ENCODE measurements around the gene ELL2. TPM values are rescaled to one million over a fixed set of nuclear protein-coding genes. Genes with fewer than 3 reads are reported as not detected.
A peak's percentile ranks its signal among the peaks of the same experiment; 100 is the strongest.

ELL2 gene
- total RNA-seq, 2 donors from 2014 or later: 110 to 200 TPM

DNA sequence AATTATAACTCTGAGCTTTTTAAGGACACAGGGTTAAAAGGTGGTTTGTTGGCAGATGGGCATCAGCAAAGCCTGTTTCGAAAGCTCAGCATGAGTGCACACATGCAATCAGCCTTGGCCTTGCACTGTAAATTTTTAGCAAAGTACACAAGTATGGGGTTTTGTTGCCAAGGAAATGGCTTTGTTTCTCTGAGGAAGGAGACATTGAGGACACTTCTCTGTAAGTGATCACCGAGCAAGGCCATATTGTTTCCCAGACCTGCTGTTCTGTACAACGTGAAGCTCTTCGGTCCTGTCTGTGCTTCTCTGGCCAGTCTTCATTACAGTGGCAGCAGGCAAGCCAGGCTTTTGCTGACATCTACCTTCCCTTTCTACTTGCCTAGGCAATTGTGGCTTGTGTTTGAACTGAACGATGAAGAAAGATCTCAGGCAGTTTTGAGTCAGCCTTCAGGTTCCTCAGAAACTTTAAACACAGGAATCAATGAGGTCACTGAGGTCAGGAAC is 111.2 kb downstream of the ELL2 start:
- Mint-ChIP-seq H3K4me3 (no peak overlapping the region), H3K27ac (peak overlapping the region in 1 of 2 donors; percentile 56), H3K27me3 (peaks cover 0 to 6% of the 10 kb centered on the region in 2 donors), H3K36me3 (no peaks in the 10 kb centered on the region), H3K9me3 (no peaks in the 10 kb centered on the region), H3K4me1 (ENCODE audit: low read depth in 2 of 2) (peaks cover 4% of the 10 kb centered on the region in 2 donors)
- DNase-seq (ENCODE audit: low spot score) (no peak), ATAC-seq (no peak)

- DNase-seq (ENCODE audit: low spot score): no peak
- Mint-ChIP-seq H3K4me3 (no peak overlapping the region), H3K27ac (no peak overlapping the region), H3K4me1 (ENCODE audit: low read depth in 2 of 2) (peaks cover 4 to 6% of the 10 kb centered on the region in 2 donors), H3K27me3 (peaks cover 0 to 6% of the 10 kb centered on the region in 2 donors), H3K36me3 (no peaks in the 10 kb centered on the region), H3K9me3 (no peaks in the 10 kb centered on the region)
- no peak for ATAC-seq
Observed at GRCh38 chr5:95848701-95849100, 113.0 kb downstream of the ELL2 start.

- ATAC-seq (no peak), DNase-seq (ENCODE audit: low spot score) (no peak)
- H3K9me3 Mint-ChIP-seq: no peaks in the 10 kb centered on the region
- no peaks in the 10 kb centered on the region for H3K36me3 Mint-ChIP-seq
- peaks cover 0 to 6% of the 10 kb centered on the region in 2 donors for H3K27me3 Mint-ChIP-seq
- no peak overlapping the region for H3K27ac Mint-ChIP-seq
- H3K4me1 Mint-ChIP-seq (ENCODE audit: low read depth in 2 of 2): peaks cover 17 to 20% of the 10 kb centered on the region in 2 donors
- H3K4me3 Mint-ChIP-seq: no peak overlapping the region
Observed at GRCh38 chr5:95847261-95847592, 114.4 kb downstream of the ELL2 start.

GRCh38 chr5:95846554-95847260 is 114.9 kb downstream of the ELL2 start:
- Mint-ChIP-seq H3K4me3 (no peak overlapping the region), H3K27ac (no peak overlapping the region), H3K4me1 (ENCODE audit: low read depth in 2 of 2) (peaks cover 21 to 22% of the 10 kb centered on the region in 2 donors), H3K36me3 (no peaks in the 10 kb centered on the region), H3K27me3 (peaks cover 0 to 6% of the 10 kb centered on the region in 2 donors), H3K9me3 (no peaks in the 10 kb centered on the region)
- ATAC-seq (peak; percentile 66 to 77), DNase-seq (ENCODE audit: low spot score) (peak; percentile 75)

- no peaks in the 10 kb centered on the region for H3K36me3 Mint-ChIP-seq
- no peak overlapping the region for H3K4me3 Mint-ChIP-seq
- H3K9me3 Mint-ChIP-seq: no peaks in the 10 kb centered on the region
- peaks cover 21 to 23% of the 10 kb centered on the region in 2 donors for H3K4me1 Mint-ChIP-seq (ENCODE audit: low read depth in 2 of 2)
- DNase-seq (ENCODE audit: low spot score) (no peak), ATAC-seq (no peak)
- H3K27ac Mint-ChIP-seq: peak overlapping the region in 1 of 2 donors; percentile 85
- H3K27me3 Mint-ChIP-seq: peaks cover 0 to 3% of the 10 kb centered on the region in 2 donors
Observed at GRCh38 chr5:95845391-95845790, 116.3 kb downstream of the ELL2 start.

DNA sequence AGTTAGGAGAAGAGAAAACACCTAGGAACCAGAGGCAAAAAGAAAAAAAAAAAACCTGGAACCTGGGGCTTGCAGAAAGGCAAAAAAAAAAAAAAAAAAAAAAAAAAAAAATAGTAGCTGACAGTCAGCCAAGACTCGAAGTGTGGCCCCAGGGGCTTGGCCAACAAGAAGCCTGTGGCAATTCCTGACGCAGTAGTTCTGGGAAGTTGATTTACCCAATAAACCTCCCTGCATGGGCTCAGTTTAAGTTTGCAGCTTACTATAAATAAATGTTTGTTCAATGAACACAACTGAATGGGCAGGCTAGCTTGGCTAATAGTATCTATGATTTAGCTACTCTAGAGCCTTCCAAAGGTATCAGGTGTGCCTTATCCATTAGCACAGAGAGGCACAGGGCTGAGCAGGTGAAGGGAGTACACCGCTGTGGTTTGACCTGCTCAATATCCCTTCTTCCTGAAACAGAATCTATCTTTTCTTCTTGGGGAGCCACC is 117.9 kb downstream of the ELL2 start:
- no peak overlapping the region for H3K4me3 Mint-ChIP-seq
- DNase-seq (ENCODE audit: low spot score) (no peak), ATAC-seq (no peak)
- H3K27ac Mint-ChIP-seq: peak overlapping the region; percentile 77 to 91
- H3K27me3 Mint-ChIP-seq: peaks cover 0 to 3% of the 10 kb centered on the region in 2 donors
- H3K4me1 Mint-ChIP-seq (ENCODE audit: low read depth in 2 of 2): peaks cover 23 to 28% of the 10 kb centered on the region in 2 donors
- H3K36me3 Mint-ChIP-seq: no peaks in the 10 kb centered on the region
- H3K9me3 Mint-ChIP-seq: no peaks in the 10 kb centered on the region

- Mint-ChIP-seq H3K9me3 (no peaks in the 10 kb centered on the region), H3K4me1 (ENCODE audit: low read depth in 2 of 2) (peaks cover 23 to 32% of the 10 kb centered on the region in 2 donors), H3K4me3 (peak overlapping the region; percentile 59)
Observed at GRCh38 chr5:95842854-95843544, 118.7 kb downstream of the ELL2 start.

DNA sequence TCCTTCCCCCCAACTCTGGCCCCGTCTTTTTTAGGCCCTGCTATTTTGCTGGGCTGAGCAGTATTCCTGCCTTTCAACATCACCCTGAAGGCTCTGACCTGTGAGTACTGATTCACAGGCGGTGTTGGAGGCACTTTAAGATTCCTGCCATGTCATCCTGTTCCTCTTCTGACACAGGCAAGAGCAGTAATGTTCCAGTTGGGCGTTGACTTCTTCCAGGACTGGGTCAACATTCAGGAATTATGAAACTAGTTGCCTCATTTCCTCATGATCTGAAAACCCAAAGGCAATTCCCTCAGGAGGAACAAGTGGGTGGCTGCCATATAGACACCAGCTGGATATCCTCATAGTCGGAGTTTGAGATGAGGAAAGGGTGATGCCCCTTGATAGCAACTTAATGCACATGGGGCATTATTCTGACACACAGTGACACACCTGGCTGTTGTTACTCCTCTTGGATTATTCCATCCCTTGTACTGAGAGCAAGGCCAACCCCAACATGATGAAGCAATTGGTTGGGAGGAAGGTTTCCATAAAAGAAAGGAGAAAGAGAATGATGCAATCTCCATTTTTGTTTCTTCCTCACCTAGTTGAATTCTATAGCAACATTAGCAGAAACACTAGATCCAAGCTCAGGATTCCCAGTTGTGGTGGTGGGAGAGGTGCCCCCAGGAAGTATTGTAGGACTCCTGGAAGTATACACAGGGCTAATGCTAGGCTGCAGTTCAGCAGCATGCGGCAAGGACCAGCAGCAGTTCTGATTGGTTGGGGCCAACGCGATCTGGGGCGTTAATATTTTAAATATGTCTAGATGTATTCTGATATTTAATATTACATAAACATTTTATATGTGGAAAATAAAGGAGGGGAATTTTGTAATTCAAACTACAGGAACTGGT is 119.5 kb downstream of the ELL2 start:
- Mint-ChIP-seq H3K4me3 (peak overlapping the region; percentile 59), H3K27me3 (no peaks in the 10 kb centered on the region), H3K4me1 (ENCODE audit: low read depth in 2 of 2) (peaks cover 28 to 36% of the 10 kb centered on the region in 2 donors), H3K36me3 (no peaks in the 10 kb centered on the region), H3K27ac (peak overlapping the region; percentile 77 to 91), H3K9me3 (peaks cover 3% of the 10 kb centered on the region)
- no peak for ATAC-seq
- DNase-seq (ENCODE audit: low spot score): no peak

More at GRCh38 chr5:95842854-95843544, 118.7 kb downstream of the ELL2 start:
- Mint-ChIP-seq H3K27me3 (peaks cover 0 to 2% of the 10 kb centered on the region in 2 donors), H3K27ac (peak overlapping the region; percentile 77 to 91), H3K36me3 (no peaks in the 10 kb centered on the region)
- DNase-seq (ENCODE audit: low spot score) (peak; percentile 85), ATAC-seq (peak; percentile 91 to 92)

DNA sequence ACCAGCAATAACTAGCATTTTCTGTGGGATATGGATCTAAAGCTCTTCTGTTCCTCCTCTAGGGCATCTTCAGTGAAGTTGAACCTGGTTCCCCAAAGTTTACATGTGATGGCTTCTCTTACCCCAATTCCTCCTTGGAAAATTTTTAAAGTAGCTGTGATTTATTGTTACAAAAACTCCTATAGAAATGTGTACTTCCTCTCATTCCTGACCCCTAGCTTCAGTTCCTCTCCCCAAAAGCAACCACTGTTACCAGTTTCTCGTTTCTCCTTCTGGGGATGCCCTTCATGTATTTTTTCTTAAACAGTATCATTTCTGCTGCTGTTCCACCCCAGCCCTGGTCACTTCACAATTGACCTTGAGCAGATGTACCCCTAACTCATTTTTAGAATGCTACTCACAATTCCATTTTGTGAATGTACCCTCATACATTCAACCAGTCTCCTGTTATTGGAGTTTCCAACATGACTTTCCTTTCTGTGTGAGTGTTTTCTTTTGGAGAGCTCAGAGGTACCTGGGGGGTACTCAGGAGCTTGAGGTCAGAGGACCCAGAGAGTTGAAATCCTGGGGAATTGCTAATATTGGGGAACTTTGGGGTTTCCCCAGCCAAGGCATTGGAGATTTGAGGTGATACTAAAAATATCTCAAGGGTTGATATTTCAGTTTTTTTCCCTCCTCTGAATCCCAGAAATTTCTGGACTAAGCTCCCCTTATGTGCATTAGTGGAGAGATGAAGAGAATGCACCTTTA is 120.5 kb downstream of the ELL2 start:
- ATAC-seq (no peak), DNase-seq (ENCODE audit: low spot score) (no peak)
- Mint-ChIP-seq H3K36me3 (no peaks in the 10 kb centered on the region), H3K9me3 (peaks cover 3% of the 10 kb centered on the region), H3K4me1 (ENCODE audit: low read depth in 2 of 2) (peaks cover 33 to 40% of the 10 kb centered on the region in 2 donors), H3K27me3 (no peaks in the 10 kb centered on the region), H3K4me3 (no peak overlapping the region), H3K27ac (no peak overlapping the region)

GRCh38 chr5:95839658-95840057 is 122.0 kb downstream of the ELL2 start:
- H3K27me3 Mint-ChIP-seq: no peaks in the 10 kb centered on the region
- no peak overlapping the region for H3K4me3 Mint-ChIP-seq
- H3K4me1 Mint-ChIP-seq (ENCODE audit: low read depth in 2 of 2): peaks cover 43% of the 10 kb centered on the region in 2 donors
- peak overlapping the region in 1 of 2 donors; percentile 94 for H3K27ac Mint-ChIP-seq
- peaks cover 3% of the 10 kb centered on the region for H3K9me3 Mint-ChIP-seq
- no peak for DNase-seq (ENCODE audit: low spot score)
- ATAC-seq: no peak
- H3K36me3 Mint-ChIP-seq: no peaks in the 10 kb centered on the region

GRCh38 chr5:95838556-95838955 is 123.1 kb downstream of the ELL2 start:
- no peak for ATAC-seq
- peaks cover 50 to 54% of the 10 kb centered on the region in 2 donors for H3K4me1 Mint-ChIP-seq (ENCODE audit: low read depth in 2 of 2)
- H3K27ac Mint-ChIP-seq: peak overlapping the region in 1 of 2 donors; percentile 94
- H3K36me3 Mint-ChIP-seq: no peaks in the 10 kb centered on the region
- H3K4me3 Mint-ChIP-seq: no peak overlapping the region
- H3K27me3 Mint-ChIP-seq: no peaks in the 10 kb centered on the region
- H3K9me3 Mint-ChIP-seq: peaks cover 3% of the 10 kb centered on the region
- no peak for DNase-seq (ENCODE audit: low spot score)

DNA sequence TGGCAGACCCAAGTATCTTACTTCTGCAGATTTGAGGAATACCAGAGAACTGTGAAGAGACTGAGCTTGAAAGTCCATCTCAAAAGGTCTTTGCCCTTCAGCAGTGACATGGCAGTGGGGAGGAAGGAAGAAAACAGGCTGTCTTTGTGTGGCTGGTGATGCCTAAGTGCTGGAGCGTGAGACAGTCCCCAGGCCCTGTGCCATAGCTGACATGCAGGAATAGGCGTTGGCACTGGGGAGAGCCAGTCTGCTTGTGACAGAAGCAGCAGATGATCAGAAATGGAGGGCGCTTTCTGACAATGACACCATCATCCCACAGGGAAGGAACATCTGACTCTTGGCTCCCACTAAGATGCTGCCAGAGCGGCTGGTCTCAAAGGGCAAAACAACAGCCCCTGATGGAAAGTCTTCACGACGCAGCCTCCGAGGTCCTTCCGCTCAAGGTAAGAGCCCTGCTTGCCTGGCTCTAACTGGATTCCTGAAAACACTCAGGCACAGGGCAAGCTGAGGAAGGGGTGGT is 123.6 kb downstream of the ELL2 start:
- DNase-seq (ENCODE audit: low spot score) (no peak), ATAC-seq (no peak)
- H3K4me1 Mint-ChIP-seq (ENCODE audit: low read depth in 2 of 2): peaks cover 47 to 52% of the 10 kb centered on the region in 2 donors
- H3K27ac Mint-ChIP-seq: peak overlapping the region in 1 of 2 donors; percentile 94
- peaks cover 3% of the 10 kb centered on the region for H3K9me3 Mint-ChIP-seq
- no peak overlapping the region for H3K4me3 Mint-ChIP-seq
- H3K27me3 Mint-ChIP-seq: no peaks in the 10 kb centered on the region
- no peaks in the 10 kb centered on the region for H3K36me3 Mint-ChIP-seq

Measured in natural killer cell treated with Interleukin-12 subunit alpha and Interleukin-12 subunit beta and Interleukin-15 and Interleukin-18, amount 100 ng/mL, for 72 hours (primary cell).